ENCODE measurements around the gene KLC4.

Gene KLC4

GRCh38 chr6:43089874-43090558 is 30.6 kb downstream of the KLC4 start:
- no peak overlapping the region for H3K27ac Mint-ChIP-seq
- ATAC-seq (no peak), DNase-seq (no peak)
- H3K27me3 Mint-ChIP-seq, result no peaks in the 10 kb centered on the region
- no peak overlapping the region for H3K4me3 Mint-ChIP-seq
- no peaks in the 10 kb centered on the region for H3K9me3 Mint-ChIP-seq
- peaks cover 18% of the 10 kb centered on the region for H3K4me1 Mint-ChIP-seq
- no peaks in the 10 kb centered on the region for H3K36me3 Mint-ChIP-seq (ENCODE audit: low read depth)

GRCh38 chr6:43090559-43090956 is 31.1 kb downstream of the KLC4 start:
- Mint-ChIP-seq H3K4me3 (no peak overlapping the region), H3K27ac (no peak overlapping the region), H3K27me3 (no peaks in the 10 kb centered on the region), H3K9me3 (no peaks in the 10 kb centered on the region), H3K4me1 (peaks cover 18% of the 10 kb centered on the region), H3K36me3 (ENCODE audit: low read depth) (no peaks in the 10 kb centered on the region)
- ATAC-seq (no peak), DNase-seq (no peak)

GRCh38 chr6:43091020-43091419 is 31.6 kb downstream of the KLC4 start:
- no peak for DNase-seq
- H3K27ac Mint-ChIP-seq, result no peak overlapping the region
- H3K4me3 Mint-ChIP-seq, result no peak overlapping the region
- no peaks in the 10 kb centered on the region for H3K9me3 Mint-ChIP-seq
- ATAC-seq, result no peak
- H3K4me1 Mint-ChIP-seq, result peaks cover 17% of the 10 kb centered on the region
- no peaks in the 10 kb centered on the region for H3K36me3 Mint-ChIP-seq (ENCODE audit: low read depth)
- H3K27me3 Mint-ChIP-seq, result no peaks in the 10 kb centered on the region

- H3K9me3 Mint-ChIP-seq, result no peaks in the 10 kb centered on the region
- H3K4me1 Mint-ChIP-seq, result peaks cover 14% of the 10 kb centered on the region
- no peaks in the 10 kb centered on the region for H3K36me3 Mint-ChIP-seq (ENCODE audit: low read depth)
- DNase-seq (no peak), ATAC-seq (no peak)
- H3K4me3 Mint-ChIP-seq, result no peak overlapping the region
- no peaks in the 10 kb centered on the region for H3K27me3 Mint-ChIP-seq
- no peak overlapping the region for H3K27ac Mint-ChIP-seq
Observed at GRCh38 chr6:43091436-43091991, 32.1 kb downstream of the KLC4 start.

- ATAC-seq (no peak), DNase-seq (no peak)
- no peak overlapping the region for H3K27ac Mint-ChIP-seq
- no peak overlapping the region for H3K4me3 Mint-ChIP-seq
- H3K4me1 Mint-ChIP-seq, result peaks cover 14% of the 10 kb centered on the region
- no peaks in the 10 kb centered on the region for H3K27me3 Mint-ChIP-seq
- H3K9me3 Mint-ChIP-seq, result no peaks in the 10 kb centered on the region
- H3K36me3 Mint-ChIP-seq (ENCODE audit: low read depth), result no peaks in the 10 kb centered on the region
Observed at GRCh38 chr6:43092635-43093034, 33.2 kb downstream of the KLC4 start.

- DNase-seq (no peak), ATAC-seq (no peak)
- Mint-ChIP-seq H3K36me3 (ENCODE audit: low read depth) (no peaks in the 10 kb centered on the region), H3K27ac (no peak overlapping the region), H3K4me1 (peaks cover 14% of the 10 kb centered on the region), H3K4me3 (no peak overlapping the region), H3K27me3 (no peaks in the 10 kb centered on the region), H3K9me3 (no peaks in the 10 kb centered on the region)
Observed at GRCh38 chr6:43093436-43094289, 34.2 kb downstream of the KLC4 start.

- no peak overlapping the region for H3K4me3 Mint-ChIP-seq
- peaks cover 14% of the 10 kb centered on the region for H3K4me1 Mint-ChIP-seq
- H3K36me3 Mint-ChIP-seq (ENCODE audit: low read depth), result no peaks in the 10 kb centered on the region
- no peak for ATAC-seq
- H3K27ac Mint-ChIP-seq, result no peak overlapping the region
- H3K9me3 Mint-ChIP-seq, result no peaks in the 10 kb centered on the region
- DNase-seq, result no peak
- no peaks in the 10 kb centered on the region for H3K27me3 Mint-ChIP-seq
Observed at GRCh38 chr6:43095939-43096338, 36.5 kb downstream of the KLC4 start.

GRCh38 chr6:43096451-43097097 is 37.1 kb downstream of the KLC4 start:
- no peak for DNase-seq
- H3K36me3 Mint-ChIP-seq (ENCODE audit: low read depth), result no peaks in the 10 kb centered on the region

GRCh38 chr6:43097098-43097489 is 37.7 kb downstream of the KLC4 start:
- DNase-seq (no peak), ATAC-seq (no peak)
- Mint-ChIP-seq H3K36me3 (ENCODE audit: low read depth) (no peaks in the 10 kb centered on the region), H3K4me3 (no peak overlapping the region), H3K27ac (no peak overlapping the region), H3K9me3 (no peaks in the 10 kb centered on the region), H3K4me1 (peaks cover 14% of the 10 kb centered on the region), H3K27me3 (no peaks in the 10 kb centered on the region)

More at GRCh38 chr6:43096451-43097097, 37.1 kb downstream of the KLC4 start:
- H3K9me3 Mint-ChIP-seq, result no peaks in the 10 kb centered on the region
- H3K4me1 Mint-ChIP-seq, result peaks cover 14% of the 10 kb centered on the region
- H3K4me3 Mint-ChIP-seq, result no peak overlapping the region
- ATAC-seq, result no peak
- no peak overlapping the region for H3K27ac Mint-ChIP-seq
- H3K27me3 Mint-ChIP-seq, result no peaks in the 10 kb centered on the region

GRCh38 chr6:43097502-43097901 is 38.1 kb downstream of the KLC4 start:
- Mint-ChIP-seq H3K4me3 (no peak overlapping the region), H3K4me1 (peaks cover 13% of the 10 kb centered on the region), H3K27me3 (no peaks in the 10 kb centered on the region), H3K9me3 (no peaks in the 10 kb centered on the region), H3K36me3 (ENCODE audit: low read depth) (no peaks in the 10 kb centered on the region), H3K27ac (no peak overlapping the region)
- DNase-seq, result no peak
- ATAC-seq, result no peak

- no peak for ATAC-seq
- Mint-ChIP-seq H3K27ac (no peak overlapping the region), H3K27me3 (no peaks in the 10 kb centered on the region), H3K9me3 (no peaks in the 10 kb centered on the region), H3K36me3 (ENCODE audit: low read depth) (no peaks in the 10 kb centered on the region), H3K4me3 (no peak overlapping the region), H3K4me1 (peaks cover 4% of the 10 kb centered on the region)
- DNase-seq, result no peak
Observed at GRCh38 chr6:43101497-43101896, 42.1 kb downstream of the KLC4 start.

GRCh38 chr6:43103253-43103876 is 43.9 kb downstream of the KLC4 start:
- DNase-seq, result no peak
- ATAC-seq, result no peak
- Mint-ChIP-seq H3K27me3 (no peaks in the 10 kb centered on the region), H3K36me3 (ENCODE audit: low read depth) (no peaks in the 10 kb centered on the region), H3K9me3 (no peaks in the 10 kb centered on the region), H3K27ac (no peak overlapping the region), H3K4me1 (peaks cover 4% of the 10 kb centered on the region), H3K4me3 (no peak overlapping the region)

- Mint-ChIP-seq H3K9me3 (no peaks in the 10 kb centered on the region), H3K27me3 (no peaks in the 10 kb centered on the region), H3K4me1 (peaks cover 4% of the 10 kb centered on the region), H3K4me3 (no peak overlapping the region), H3K36me3 (ENCODE audit: low read depth) (no peaks in the 10 kb centered on the region), H3K27ac (no peak overlapping the region)
- ATAC-seq (no peak), DNase-seq (no peak)
Observed at GRCh38 chr6:43105538-43106222, 46.2 kb downstream of the KLC4 start.

Data from activated naive CD8-positive, alpha-beta T cell treated with anti-CD3 and anti-CD28 coated beads, Interleukin-2, amount 50 U/mL, for 24 hours (primary cell).